GM12864 (cell line): ENCODE data around the gene LMCD1.

Experiments used
- DNase-seq: peaks from one replicate; pipeline ENCODE4 v3.0.0-alpha.2; 2011; ENCODE audit warnings: low read depth
- H3K4me3 ChIP-seq: 2 replicates; pipeline ENCODE4 v1.5.1; 2011; ENCODE audit warnings: mild to moderate bottlenecking, low read depth, low read length, control low read depth
- TF ChIP-seq, protein P1 (sequence below): IDR thresholded peaks from 2 replicates; pipeline ENCODE4 v1.5.1; 2011; ENCODE audit warnings: low read depth, mild to moderate bottlenecking, moderate library complexity, low read length, control low read depth, inconsistent platforms; ENCODE audit errors: missing control alignments

Gene LMCD1

DNA sequence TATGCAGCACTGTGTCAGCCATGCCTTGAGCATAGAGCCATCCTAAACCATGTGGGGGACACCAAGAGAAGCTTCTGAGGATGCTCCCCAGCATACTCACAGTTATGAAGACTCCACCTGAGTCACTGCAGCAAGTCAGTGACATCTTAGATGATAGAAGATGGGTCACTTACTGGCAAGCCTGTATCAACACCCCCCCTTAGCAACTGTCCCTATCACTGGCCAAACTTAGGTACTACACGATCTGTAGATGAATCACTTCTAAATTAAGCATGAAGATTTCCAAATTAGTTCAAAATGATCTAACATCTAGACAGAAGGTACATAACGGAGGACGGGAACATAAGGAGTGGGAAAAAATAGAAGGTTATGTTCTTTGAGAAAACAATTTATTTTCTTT lies 13.2 kb upstream of the LMCD1 start:
- TF ChIP-seq, protein P1, sequence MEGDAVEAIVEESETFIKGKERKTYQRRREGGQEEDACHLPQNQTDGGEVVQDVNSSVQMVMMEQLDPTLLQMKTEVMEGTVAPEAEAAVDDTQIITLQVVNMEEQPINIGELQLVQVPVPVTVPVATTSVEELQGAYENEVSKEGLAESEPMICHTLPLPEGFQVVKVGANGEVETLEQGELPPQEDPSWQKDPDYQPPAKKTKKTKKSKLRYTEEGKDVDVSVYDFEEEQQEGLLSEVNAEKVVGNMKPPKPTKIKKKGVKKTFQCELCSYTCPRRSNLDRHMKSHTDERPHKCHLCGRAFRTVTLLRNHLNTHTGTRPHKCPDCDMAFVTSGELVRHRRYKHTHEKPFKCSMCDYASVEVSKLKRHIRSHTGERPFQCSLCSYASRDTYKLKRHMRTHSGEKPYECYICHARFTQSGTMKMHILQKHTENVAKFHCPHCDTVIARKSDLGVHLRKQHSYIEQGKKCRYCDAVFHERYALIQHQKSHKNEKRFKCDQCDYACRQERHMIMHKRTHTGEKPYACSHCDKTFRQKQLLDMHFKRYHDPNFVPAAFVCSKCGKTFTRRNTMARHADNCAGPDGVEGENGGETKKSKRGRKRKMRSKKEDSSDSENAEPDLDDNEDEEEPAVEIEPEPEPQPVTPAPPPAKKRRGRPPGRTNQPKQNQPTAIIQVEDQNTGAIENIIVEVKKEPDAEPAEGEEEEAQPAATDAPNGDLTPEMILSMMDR, result no peak
- H3K4me3 ChIP-seq, result no peak overlapping the region
- no peak for DNase-seq

DNA sequence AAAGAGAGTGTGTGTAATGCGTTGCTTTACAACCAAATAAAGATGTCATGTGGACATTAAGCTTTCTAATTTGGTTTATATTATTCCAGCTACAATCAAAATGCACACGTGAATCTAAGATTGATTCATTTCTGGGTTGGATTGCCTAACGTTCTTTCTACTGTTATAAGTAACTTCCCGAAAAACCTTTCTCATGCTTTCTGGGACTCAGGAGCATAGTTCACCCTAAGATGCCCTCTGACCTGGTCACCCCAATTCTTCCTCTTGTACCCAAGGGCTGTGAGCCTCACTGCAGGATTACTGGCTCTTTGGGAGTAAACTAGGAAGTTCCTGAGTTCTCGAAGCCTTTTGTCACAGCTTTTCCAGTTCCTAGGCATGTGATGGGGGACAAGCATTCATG lies 12.7 kb upstream of the LMCD1 start:
- no peak overlapping the region for H3K4me3 ChIP-seq
- TF ChIP-seq, protein P1, result no peak
- DNase-seq, result no peak

DNA sequence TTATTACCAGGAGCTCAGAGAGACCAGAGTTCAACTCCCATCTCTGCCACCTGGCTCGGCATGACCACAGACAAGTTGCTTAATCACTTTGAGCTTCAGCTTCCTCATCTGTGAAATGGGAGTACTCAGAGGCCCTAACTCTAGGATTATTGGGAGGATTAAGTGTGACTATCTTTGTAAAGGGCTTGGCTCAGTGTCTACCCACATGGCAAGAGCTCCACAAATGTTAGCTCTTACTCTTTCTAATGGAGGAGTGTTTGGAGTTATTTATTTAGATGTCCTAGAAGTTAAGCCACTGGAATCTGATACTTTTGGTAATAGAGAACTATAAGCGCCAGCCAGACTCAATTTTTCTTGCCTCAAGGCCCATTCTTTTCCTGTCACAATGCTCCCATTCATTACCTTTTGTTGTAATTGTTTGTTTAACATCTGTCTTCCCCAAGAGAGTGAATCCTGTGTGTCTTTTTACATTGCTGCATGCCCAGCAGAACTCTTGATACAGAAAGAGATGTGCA lies 12.3 kb upstream of the LMCD1 start:
- no peak for DNase-seq
- TF ChIP-seq, protein P1, result no peak
- H3K4me3 ChIP-seq, result no peak overlapping the region

DNA sequence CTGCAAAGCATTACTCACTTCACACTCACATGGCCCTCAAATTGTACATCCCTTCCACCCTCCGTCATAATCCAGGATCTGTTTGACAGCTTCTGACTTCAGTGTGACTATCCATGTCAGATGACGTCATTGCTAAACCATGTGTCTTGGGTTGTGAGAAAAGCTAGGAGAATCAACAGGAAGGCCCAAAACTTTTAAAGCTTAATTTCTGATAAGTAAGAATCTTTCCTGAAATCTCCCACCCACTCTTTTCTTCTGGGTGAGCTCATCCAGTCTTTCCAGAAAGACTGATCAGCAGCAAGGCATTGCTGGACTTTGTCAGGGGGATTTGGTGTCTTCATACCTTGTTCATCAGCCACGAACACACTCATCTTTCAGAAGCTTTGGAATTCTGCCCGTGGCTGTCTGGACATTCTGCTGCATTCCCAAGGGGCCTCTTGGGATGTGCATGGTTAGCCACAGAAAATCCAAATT lies 11.5 kb upstream of the LMCD1 start:
- TF ChIP-seq, protein P1, result no peak
- DNase-seq, result no peak
- H3K4me3 ChIP-seq, result no peak overlapping the region

DNA sequence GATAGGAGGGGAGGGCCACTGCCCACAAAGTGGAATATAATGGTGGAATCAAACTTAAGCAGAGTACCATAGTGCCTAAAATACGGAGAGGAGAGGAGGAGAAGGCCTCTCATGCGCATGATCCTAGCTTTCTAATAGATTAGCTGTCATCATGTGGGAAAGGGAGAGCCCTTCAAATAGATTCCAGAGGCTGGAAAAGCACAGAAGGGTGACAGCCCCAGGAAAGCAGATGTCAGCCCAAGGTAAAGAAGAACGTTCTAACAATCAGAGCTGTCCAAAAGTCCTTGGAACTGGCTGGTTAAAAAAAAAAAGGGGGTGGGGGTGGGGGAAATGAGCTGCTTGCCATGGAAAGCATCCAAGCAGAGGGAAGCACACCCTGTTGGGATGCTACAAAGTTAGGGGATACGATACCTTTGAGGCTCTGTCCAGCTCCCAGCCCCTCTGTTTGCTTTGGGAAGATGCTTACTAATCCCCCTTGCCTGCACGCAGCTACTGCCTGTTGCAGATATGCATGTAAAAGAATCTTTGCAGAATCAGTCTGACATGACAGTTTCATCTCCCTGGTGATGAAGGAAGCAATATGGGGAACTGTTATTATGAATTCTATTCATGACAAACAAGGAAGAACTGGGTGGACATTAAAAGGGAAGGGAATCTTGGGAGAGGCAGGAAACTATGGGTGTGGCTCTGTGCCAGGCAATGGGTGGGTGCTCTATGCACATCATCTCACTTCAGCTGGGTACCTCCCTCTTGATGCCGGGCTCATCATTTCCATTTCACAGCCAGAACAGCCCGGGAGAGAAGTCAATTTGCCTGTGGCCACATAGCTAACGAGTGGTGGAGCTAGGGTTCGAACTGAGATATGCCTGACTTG lies 10.1 kb upstream of the LMCD1 start:
- DNase-seq, result no peak
- H3K4me3 ChIP-seq, result no peak overlapping the region
- TF ChIP-seq, protein P1, result no peak

DNA sequence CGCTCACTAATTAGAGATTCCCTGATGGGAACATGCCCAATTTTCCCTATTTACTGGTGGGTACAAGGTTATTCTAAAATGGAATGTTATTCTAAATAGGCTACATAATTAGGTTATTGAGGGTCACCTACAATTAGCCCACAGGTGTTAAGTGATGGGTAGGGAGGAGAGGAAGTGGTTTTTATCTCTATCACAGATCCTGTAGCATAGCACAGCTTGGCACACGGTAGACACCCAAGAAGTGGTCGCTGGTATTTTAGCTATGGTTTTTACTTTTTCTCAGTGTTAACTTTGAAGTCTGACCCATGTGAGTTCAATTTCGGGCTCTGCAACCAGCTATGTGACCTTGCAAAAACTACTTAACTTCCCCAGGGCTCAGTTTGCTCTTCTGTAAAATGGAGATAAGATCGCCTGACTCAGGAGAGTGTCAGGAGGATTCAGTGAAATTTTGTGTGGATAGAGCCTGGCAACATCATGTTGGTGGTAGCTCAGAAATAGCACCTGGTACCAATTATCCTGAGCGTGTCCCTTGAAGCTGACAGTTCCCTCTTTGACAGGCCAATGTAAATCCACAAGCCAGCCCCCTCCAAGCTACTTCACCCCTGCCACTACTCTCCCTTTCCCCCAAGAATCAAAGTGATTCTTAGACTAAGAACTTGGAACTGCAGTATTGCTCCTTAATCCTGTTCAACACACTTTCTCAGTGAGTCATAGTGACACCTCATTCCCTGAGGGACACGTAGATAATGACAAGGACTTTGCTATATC lies 8.7 kb upstream of the LMCD1 start:
- TF ChIP-seq, protein P1, result no peak
- no peak for DNase-seq
- H3K4me3 ChIP-seq, result no peak overlapping the region
